Colonic mucosa (tissue), 4 donors: ENCODE results near the gene TEN1. TPM values are rescaled to one million over a fixed set of nuclear protein-coding genes. Genes with fewer than 3 reads are reported as not detected.

Experiments
- DNase-seq: peaks from one replicate; pipeline ENCODE4 v3.0.0-alpha.2; 2020
- H3K27ac ChIP-seq: fragments of 200-600 bp; one replicate; pipeline ENCODE4 v1.8.0; 2021
- H3K27me3 ChIP-seq: fragments of 200-600 bp; one replicate; pipeline ENCODE4 v1.8.0; 2021
- H3K36me3 ChIP-seq: fragments of 200-600 bp; one replicate; pipeline ENCODE4 v1.8.0; 2021
- H3K4me1 ChIP-seq: fragments of 200-600 bp; one replicate; pipeline ENCODE4 v1.8.0; 2021; ENCODE audit warnings: mild to moderate bottlenecking
- H3K4me3 ChIP-seq: fragments of 200-600 bp; one replicate; pipeline ENCODE4 v1.8.0; 2021
- H3K9ac ChIP-seq, 2 donors: one replicate each; pipeline ENCODE4 v1.7.0; 2013; ENCODE audit warnings: control low read depth in 2 of 2, low read depth in 2 of 2, low read length in 2 of 2
- H3K9me3 ChIP-seq: fragments of 200-600 bp; one replicate; pipeline ENCODE4 v1.8.0; 2021
- intact Hi-C: fragments of 100-400 bp; cut with DNase I; formaldehyde crosslinking; loops from one replicate; pipeline ENCODE4 v1.14.1; 2022
- total RNA-seq, 2 donors: library from RNA; stranded (reverse); fragmentation: NEBNext Ultra II Directional in 1 of 2; extraction: Animal tissue kit (Norgen Biotek cat#: 25700) in 1 of 2; gene quantifications; one replicate each; pipeline ENCODE4 v1.2.1, GENCODE V29; 2021
- TF ChIP-seq, protein P1 (sequence below): fragments of 200-600 bp; IDR thresholded peaks from one replicate; pipeline ENCODE4 v1.8.0; 2022; ENCODE audit warnings: antibody characterized with exemption, mild to moderate bottlenecking
- donor health status: healthy.
- donor health status: DM: no; HTN: no; CAD: no.
- donor health status: DM: no; HTN: no; CAD: no.

The TEN1 gene
- total RNA-seq, 2 donors from 2014 or later, result 15.9 to 18.6 TPM

DNA sequence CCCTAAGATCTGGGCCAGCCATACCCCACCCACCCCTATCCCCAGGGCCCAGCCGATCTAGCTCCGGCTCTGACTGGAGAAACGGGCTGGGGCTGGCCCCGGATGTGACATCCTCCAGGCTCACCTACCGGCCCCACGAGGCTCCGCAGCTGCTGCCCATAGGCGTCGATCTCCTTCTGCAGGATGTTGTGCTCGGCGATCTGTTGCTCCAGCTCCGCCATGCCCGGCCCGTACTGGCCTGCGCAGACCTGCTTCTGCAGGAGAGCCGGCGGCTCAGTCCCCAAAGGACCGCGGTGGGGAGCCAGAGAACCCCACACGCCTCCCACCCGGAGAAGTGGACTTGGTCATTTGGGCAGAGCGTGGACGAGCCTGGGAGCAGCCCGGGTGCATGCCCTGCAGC, 43.2 kb downstream of the TEN1 start:
- Histone ChIP-seq H3K4me3 (no peak overlapping the region), H3K27me3 (no peaks in the 10 kb centered on the region), H3K36me3 (no peaks in the 10 kb centered on the region), H3K9ac (no peak overlapping the region), H3K27ac (no peak overlapping the region), H3K4me1 (no peaks in the 10 kb centered on the region), H3K9me3 (no peaks in the 10 kb centered on the region)
- intact Hi-C loops, result no loop called here
- TF ChIP-seq, protein P1, sequence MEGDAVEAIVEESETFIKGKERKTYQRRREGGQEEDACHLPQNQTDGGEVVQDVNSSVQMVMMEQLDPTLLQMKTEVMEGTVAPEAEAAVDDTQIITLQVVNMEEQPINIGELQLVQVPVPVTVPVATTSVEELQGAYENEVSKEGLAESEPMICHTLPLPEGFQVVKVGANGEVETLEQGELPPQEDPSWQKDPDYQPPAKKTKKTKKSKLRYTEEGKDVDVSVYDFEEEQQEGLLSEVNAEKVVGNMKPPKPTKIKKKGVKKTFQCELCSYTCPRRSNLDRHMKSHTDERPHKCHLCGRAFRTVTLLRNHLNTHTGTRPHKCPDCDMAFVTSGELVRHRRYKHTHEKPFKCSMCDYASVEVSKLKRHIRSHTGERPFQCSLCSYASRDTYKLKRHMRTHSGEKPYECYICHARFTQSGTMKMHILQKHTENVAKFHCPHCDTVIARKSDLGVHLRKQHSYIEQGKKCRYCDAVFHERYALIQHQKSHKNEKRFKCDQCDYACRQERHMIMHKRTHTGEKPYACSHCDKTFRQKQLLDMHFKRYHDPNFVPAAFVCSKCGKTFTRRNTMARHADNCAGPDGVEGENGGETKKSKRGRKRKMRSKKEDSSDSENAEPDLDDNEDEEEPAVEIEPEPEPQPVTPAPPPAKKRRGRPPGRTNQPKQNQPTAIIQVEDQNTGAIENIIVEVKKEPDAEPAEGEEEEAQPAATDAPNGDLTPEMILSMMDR, result no peak
- DNase-seq, result no peak

DNA sequence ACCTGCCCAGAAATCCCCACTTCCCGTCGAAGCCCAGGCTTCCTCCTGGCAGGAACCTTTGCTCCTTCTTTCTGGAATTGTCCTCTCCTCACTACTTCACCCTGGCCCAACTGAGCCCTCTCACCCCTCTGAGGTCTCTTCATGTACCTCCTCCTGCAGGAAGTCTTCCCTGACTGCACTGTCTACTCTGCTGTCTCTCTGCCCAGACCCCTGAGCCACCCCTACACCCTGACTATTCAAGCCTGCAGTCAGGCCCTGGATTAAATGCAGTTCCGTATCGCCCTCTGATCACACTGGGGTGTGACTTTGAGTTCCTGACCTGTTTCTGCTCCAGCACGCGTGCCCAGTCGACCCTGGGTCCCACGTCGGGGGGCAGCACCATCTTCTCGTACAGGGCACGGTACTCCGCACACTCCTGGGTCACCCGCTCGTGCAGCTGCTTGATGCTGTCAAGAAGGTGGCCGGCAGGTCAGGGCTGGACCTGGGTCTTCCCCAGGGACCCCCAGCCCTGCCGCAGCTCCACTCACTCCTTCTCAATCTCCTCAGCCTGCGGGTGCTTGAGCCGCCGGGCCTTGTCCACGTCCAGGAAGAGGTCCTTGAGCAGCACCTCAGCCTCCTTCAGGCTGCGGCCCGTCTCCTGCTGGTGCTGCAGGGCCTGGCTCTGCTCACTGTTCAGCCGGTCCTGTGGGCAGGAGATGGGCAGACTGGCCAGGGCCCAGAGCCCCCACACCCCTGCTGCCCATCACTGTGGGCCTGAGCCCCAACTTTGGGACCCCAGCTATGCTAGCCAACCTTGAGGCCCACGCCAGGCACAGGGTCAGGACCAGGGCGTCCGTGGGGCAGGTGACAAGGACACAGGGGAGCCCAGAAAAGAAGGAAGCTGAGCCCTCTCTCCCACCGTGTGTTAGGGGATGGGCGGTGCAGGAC, 44.2 kb downstream of the TEN1 start:
- Histone ChIP-seq H3K27ac (no peak overlapping the region), H3K9ac (no peak overlapping the region), H3K4me3 (no peak overlapping the region), H3K4me1 (no peaks in the 10 kb centered on the region), H3K27me3 (no peaks in the 10 kb centered on the region), H3K36me3 (no peaks in the 10 kb centered on the region), H3K9me3 (no peaks in the 10 kb centered on the region)
- TF ChIP-seq, protein P1, result no peak
- DNase-seq, result no peak
- intact Hi-C loops, result no loop called here

DNA sequence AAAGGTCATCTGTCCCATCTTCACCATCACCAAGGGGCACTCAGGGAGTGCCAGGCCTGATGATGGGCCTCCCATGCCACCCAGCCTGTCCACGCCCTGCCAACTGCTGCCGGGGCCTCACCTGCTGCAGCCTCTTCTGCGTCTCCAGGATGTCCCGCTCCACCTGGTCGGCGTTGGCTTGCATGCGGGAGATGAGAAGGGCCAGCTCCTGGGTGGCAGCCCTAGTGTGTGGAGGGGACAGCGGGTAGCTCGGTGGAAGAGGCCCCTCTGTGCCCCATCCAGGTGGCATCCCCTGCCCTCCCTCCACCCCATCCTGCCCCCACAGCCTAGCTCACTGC, 44.8 kb downstream of the TEN1 start:
- H3K4me3 ChIP-seq, result no peak overlapping the region
- H3K4me1 ChIP-seq, result no peaks in the 10 kb centered on the region
- no peaks in the 10 kb centered on the region for H3K9me3 ChIP-seq
- H3K27me3 ChIP-seq, result no peaks in the 10 kb centered on the region
- no peak overlapping the region for H3K9ac ChIP-seq
- intact Hi-C loops, result no loop called here
- no peaks in the 10 kb centered on the region for H3K36me3 ChIP-seq
- no peak for DNase-seq
- H3K27ac ChIP-seq, result no peak overlapping the region
- TF ChIP-seq, protein P1, result no peak

DNA sequence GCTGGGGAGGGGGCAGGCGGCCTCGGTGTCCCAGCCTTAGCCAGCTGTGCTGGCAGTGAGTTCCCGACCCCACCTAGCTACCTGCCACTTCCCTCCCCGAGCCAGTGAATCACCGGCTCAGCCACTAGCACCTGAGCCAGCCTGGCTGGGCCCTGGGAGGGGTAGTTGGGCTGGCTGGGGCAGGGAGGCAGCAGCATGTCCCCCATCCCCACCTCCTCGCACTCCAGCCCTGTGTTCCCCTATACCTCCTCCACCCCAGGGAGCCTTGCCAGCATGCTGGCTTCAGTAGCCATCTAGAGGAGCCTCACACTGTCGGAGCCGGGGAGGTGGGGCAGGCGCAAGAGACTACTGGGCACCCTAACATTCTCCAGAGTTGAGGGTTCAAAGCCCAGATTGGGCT, 45.3 kb downstream of the TEN1 start:
- no peak for DNase-seq
- no peaks in the 10 kb centered on the region for H3K36me3 ChIP-seq
- TF ChIP-seq, protein P1, result no peak

DNA sequence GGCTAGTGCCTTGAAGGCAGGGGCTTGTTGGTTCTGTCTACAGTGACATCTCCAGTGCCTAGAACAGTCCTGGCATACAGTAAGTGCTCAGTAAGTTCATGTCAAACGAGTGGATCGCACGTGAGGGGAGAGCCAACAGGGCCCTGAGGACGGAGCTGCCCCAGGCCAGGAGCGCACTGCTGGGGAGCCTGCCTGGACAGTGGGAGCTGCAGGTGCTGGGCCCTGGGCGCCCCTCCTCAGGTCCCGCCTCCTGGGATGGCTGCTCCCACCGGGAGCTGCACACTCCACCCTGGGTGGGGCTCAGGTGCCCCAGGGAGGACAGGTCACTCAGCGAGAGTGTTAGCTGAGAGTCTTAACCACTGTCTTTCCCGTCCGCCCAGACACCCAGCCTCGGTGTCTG, 46.3 kb downstream of the TEN1 start:
- no peak overlapping the region for H3K27ac ChIP-seq
- peaks cover 9% of the 10 kb centered on the region for H3K4me1 ChIP-seq
- intact Hi-C loops, result no loop called here
- no peaks in the 10 kb centered on the region for H3K9me3 ChIP-seq
- DNase-seq, result no peak
- TF ChIP-seq, protein P1, result no peak
- no peak overlapping the region for H3K4me3 ChIP-seq
- H3K27me3 ChIP-seq, result no peaks in the 10 kb centered on the region
- H3K9ac ChIP-seq, result peak overlapping the region in 1 of 2 donors; percentile 12
- no peaks in the 10 kb centered on the region for H3K36me3 ChIP-seq

More for the DNA sequence above, 45.3 kb downstream of the TEN1 start:
- no peaks in the 10 kb centered on the region for H3K27me3 ChIP-seq
- H3K27ac ChIP-seq, result no peak overlapping the region
- peaks cover 3% of the 10 kb centered on the region for H3K4me1 ChIP-seq
- H3K9me3 ChIP-seq, result no peaks in the 10 kb centered on the region
- no peak overlapping the region for H3K4me3 ChIP-seq
- peak overlapping the region in 1 of 2 donors; percentile 26 for H3K9ac ChIP-seq
- intact Hi-C loops, result no loop called here
